ENCODE results near the gene EYA2. TPM values are rescaled to one million over a fixed set of nuclear protein-coding genes. Genes with fewer than 3 reads are reported as not detected.
A peak's percentile ranks its signal among the peaks of the same experiment; 100 is the strongest.

EYA2 gene
- polyA plus RNA-seq, 3 donors = 0.04 to 0.16 TPM; not detected in 1

- TF ChIP-seq CTCF (IDR thresholded peaks at IDR 0.05) = no peak
- no peak for DNase-seq
- Histone ChIP-seq H3K9ac (ENCODE audit: insufficient read depth, low read length, poor library complexity, severe bottlenecking) (no peak overlapping the region), H4K20me1 (ENCODE audit: insufficient read depth, low read length) (no peaks in the 10 kb centered on the region), H3K79me2 (ENCODE audit: insufficient read depth, low read length) (no peaks in the 10 kb centered on the region), H3K27me3 (ENCODE audit: control insufficient read depth in 2 of 2, insufficient read depth in 2 of 2, low read length in 2 of 2) (no peaks in the 10 kb centered on the region), H2AFZ (ENCODE audit: insufficient read depth, low read depth, low read length, poor library complexity, severe bottlenecking) (no peak overlapping the region), H3K9me3 (replicated peaks in 1 of 2; ENCODE audit: control insufficient read depth in 1 of 2, insufficient read depth in 1 of 2, low read length in 2 of 2) (no peaks in the 10 kb centered on the region), H3K4me1 (ENCODE audit: control insufficient read depth in 1 of 2, insufficient read depth in 2 of 2, low read length in 2 of 2) (no peaks in the 10 kb centered on the region), H3K27ac (ENCODE audit: low read depth in 1 of 2, low read length in 2 of 2) (no peak overlapping the region), H3K4me3 (replicated peaks in 1 of 3; ENCODE audit: low read depth in 2 of 3, low read length in 3 of 3) (no peak overlapping the region), H3K36me3 (replicated peaks in 1 of 2; ENCODE audit: control insufficient read depth in 1 of 2, insufficient read depth in 2 of 2, low read length in 2 of 2) (no peaks in the 10 kb centered on the region), H3K4me2 (replicated peaks; ENCODE audit: extremely low read depth, low read length, poor library complexity, severe bottlenecking) (no peak overlapping the region)
- Mint-ChIP-seq H3K9me3 (peaks cover 0 to 6% (median 1%) of the 10 kb centered on the region in 7 donors), H3K4me1 (no peaks in the 10 kb centered on the region), H3K27ac (peak overlapping the region in 1 of 7 donors; percentile 4), H3K27me3 (ENCODE audit: low read depth in 3 of 3) (peaks cover 2 to 8% (median 7%) of the 10 kb centered on the region in 3 donors), H3K4me3 (no peak overlapping the region), H3K36me3 (no peaks in the 10 kb centered on the region)
- intact Hi-C loops (cut with micrococcal nuclease) = no loop called here
- 69% methylated on average over 9 of the region's 10 CpGs for WGBS (ENCODE audit: insufficient coverage)
Measured at GRCh38 chr20:46850416-46850815, 44.2 kb upstream of the EYA2 start.

- H3K36me3 Mint-ChIP-seq = no peaks in the 10 kb centered on the region
- H3K4me1 Mint-ChIP-seq = no peaks in the 10 kb centered on the region
- Histone ChIP-seq H3K79me2 (ENCODE audit: insufficient read depth, low read length) (no peaks in the 10 kb centered on the region), H3K36me3 (replicated peaks in 1 of 2; ENCODE audit: control insufficient read depth in 1 of 2, insufficient read depth in 2 of 2, low read length in 2 of 2) (no peaks in the 10 kb centered on the region), H3K4me3 (replicated peaks in 1 of 3; ENCODE audit: low read depth in 2 of 3, low read length in 3 of 3) (no peak overlapping the region), H3K9me3 (replicated peaks in 1 of 2; ENCODE audit: control insufficient read depth in 1 of 2, insufficient read depth in 1 of 2, low read length in 2 of 2) (no peaks in the 10 kb centered on the region), H3K4me1 (ENCODE audit: control insufficient read depth in 1 of 2, insufficient read depth in 2 of 2, low read length in 2 of 2) (no peaks in the 10 kb centered on the region), H3K27ac (ENCODE audit: low read depth in 1 of 2, low read length in 2 of 2) (no peak overlapping the region), H3K9ac (ENCODE audit: insufficient read depth, low read length, poor library complexity, severe bottlenecking) (no peak overlapping the region), H2AFZ (ENCODE audit: insufficient read depth, low read depth, low read length, poor library complexity, severe bottlenecking) (no peak overlapping the region), H3K4me2 (replicated peaks; ENCODE audit: extremely low read depth, low read length, poor library complexity, severe bottlenecking) (no peak overlapping the region), H3K27me3 (ENCODE audit: control insufficient read depth in 2 of 2, insufficient read depth in 2 of 2, low read length in 2 of 2) (no peaks in the 10 kb centered on the region), H4K20me1 (ENCODE audit: insufficient read depth, low read length) (no peaks in the 10 kb centered on the region)
- intact Hi-C loops (cut with micrococcal nuclease) = no loop called here
- no peak for TF ChIP-seq CTCF (IDR thresholded peaks at IDR 0.05)
- DNase-seq = no peak
- peak overlapping the region in 1 of 7 donors; percentile 30 for H3K27ac Mint-ChIP-seq
- H3K27me3 Mint-ChIP-seq (ENCODE audit: low read depth in 3 of 3) = peaks cover 2 to 7% (median 6%) of the 10 kb centered on the region in 3 donors
- H3K9me3 Mint-ChIP-seq = peaks cover 0 to 6% (median 1%) of the 10 kb centered on the region in 7 donors
- no peak overlapping the region for H3K4me3 Mint-ChIP-seq
- no CpG with 5 or more reads among the region's 7 CpGs for WGBS (ENCODE audit: insufficient coverage)
Measured at GRCh38 chr20:46850896-46851295, 43.7 kb upstream of the EYA2 start.

Measured in CD14-positive monocyte (primary cell).